DMS53 treated with DMSO at 0.1 percent for 48 hours (cell line): Measurements from ENCODE around the gene ADAMTS2.

Experiments
- DNase-seq: peaks from one replicate; lab custom pipeline; 2025; ENCODE audit not compliant: unreplicated experiment; lab: John Stamatoyannopoulos, UW

ADAMTS2 gene

GRCh38 chr5:179313849-179314521 is 31.3 kb downstream of the ADAMTS2 start:
- DNase-seq, result no peak

DNA sequence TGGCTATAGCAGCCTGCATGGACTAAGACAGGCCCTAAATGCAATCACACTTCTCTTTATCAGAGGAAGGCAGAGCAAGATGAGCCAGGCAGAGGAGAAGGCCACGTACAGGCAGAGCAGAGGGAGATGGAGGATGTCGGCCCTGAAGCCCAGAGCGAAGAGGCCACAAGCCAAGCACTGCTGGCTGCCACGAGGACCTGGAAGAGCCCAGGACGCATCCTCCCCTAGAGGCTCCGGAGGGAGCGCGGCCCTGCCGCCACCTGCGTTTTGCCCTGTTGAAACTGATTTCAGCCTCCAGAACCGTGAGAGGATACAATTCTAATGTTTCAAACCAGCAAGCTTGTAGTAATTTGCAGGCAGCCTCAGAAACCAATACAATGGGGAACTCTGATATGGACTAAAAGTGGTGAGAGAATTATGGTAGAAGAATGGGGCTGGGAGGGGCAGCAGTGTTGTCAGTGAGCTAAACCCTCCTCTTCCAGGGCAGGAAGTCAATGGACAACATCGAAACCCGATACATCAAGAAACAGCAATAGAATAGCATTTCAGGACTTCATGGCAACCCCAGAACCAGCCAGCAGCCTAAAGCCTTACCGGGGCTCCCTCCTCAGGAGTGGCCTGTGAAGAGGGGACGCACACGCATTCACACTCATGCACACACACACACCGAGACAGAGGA is 32.6 kb downstream of the ADAMTS2 start:
- DNase-seq, result no peak

- DNase-seq, result no peak
These were observed 33.7 kb downstream of the ADAMTS2 start for GRCh38 chr5:179311581-179311980.

DNA sequence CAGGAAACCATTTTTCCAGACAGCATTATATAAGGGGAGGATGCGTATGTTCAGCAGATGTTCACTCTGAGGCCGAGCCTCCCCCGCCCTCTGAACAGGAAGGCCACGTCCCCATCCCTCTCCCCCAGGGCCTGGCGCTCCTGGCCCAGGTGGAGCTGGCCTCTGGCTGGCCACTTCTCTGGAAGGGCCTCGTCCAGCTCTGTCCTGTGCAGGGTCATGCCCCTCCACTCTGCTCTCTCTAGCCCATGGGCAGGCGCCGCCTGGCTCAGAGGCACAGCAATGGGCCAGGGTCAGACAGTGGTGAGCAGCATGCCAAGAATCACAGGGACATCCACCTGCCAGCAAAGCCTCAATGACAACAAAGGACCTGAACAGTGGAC is 34.2 kb downstream of the ADAMTS2 start:
- DNase-seq, result no peak

GRCh38 chr5:179310439-179311090 is 34.7 kb downstream of the ADAMTS2 start:
- DNase-seq, result no peak

DNA sequence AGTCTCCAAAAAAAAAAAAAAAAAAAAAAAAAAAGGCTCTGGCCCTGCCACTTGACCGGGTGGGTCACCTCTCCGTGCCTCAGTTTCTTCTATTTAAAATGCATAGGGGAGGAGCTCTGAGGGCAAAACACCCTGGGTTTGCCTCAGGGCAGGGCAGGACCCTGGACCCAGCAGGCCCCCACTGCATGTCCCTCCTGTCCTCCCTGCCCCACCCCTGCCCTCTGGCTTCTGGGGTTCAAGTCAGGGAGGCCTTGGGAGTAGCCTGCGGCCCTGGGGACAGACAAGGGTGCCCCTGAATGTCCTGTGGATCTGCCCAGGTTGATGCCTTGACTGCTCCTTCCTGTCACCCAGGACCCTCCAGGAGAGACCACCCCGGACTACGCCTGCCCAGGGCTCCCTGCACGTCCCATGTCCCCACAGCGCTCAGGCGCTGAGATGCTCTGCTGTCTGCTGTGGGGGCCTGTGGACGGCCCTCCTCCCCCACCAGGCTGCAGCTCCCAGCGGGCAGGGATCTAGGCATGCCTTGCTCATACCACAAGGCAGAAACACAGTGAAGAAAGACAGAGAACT is 35.4 kb downstream of the ADAMTS2 start:
- no peak for DNase-seq

GRCh38 chr5:179309383-179309670 is 35.9 kb downstream of the ADAMTS2 start:
- no peak for DNase-seq

GRCh38 chr5:179308563-179309382 is 36.5 kb downstream of the ADAMTS2 start:
- no peak for DNase-seq

GRCh38 chr5:179307931-179308471 is 37.3 kb downstream of the ADAMTS2 start:
- no peak for DNase-seq

DNA sequence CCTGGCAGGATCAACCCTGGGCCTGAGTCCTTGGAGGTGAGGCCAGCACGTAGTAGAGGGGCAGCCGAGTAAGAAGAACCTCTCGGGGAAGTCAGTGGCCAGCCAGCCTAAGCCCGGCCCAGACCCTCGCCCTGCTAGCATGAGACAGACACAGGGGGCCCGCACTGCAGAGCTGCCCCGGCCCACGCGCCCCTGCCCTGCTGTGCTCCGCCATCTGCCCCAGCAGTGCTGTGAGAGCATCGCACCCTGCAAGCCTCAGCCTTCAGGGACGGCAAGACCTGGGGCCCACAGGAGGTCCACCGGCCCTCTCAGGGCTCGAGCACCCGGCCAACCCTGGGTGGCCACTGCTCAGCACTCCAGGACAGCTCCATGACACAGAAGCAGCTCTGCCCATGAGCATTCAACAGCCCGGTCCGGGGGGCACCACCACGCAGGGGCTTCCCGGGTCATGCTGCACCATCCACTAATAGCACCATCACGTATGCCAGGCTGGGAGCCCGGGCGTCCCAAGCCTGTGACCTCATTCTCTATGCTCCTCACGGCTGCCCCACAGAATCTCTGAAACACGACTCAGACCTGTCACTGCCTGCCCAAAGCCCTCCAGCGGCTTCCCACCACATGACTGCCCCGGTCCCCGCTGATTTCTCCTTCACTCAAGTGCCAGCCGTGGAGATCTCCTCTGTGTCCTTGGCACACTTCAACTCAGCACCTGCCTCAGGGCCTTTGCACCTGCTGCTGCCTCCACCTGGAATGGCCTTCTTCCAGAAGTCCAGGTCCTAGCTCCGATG is 38.1 kb downstream of the ADAMTS2 start:
- no peak for DNase-seq

DNA sequence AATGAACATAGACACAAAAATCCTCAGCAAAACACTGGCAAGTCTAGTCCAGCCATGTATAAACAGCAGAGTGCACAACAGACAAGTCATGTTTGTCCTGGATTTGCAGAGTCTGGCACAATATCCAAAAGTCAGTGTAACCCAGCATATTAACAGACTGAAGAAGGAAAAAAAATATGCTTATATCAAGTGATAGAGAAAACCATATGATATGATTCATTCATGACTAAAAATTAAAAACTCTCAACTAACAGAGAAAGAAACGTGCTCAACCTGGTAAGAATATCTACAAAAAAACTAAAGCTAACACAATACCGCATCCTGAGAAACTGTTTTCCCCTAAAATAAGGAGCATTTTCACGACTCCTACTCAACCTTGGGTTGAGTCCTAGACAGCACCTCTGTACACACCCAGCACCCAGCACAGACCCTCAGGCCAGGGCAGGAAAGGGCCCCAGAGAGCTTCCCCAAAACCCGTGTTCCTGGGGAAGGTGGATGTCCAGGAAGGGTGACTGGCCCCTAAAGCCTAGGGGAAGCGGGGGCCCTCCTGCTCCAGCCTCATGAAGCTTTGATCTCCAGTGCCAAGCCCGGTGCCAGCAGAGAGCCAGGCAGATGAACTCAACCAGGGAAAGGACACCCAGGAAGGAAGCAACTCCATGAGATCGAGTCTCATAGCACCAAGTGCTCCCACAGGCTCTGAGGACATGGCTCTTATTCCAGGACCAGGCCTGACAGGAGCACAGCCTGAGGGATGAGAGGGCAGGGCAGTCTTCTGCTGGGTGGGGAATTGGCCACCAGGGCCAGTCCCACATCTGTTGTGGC is 38.9 kb downstream of the ADAMTS2 start:
- no peak for DNase-seq

- no peak for DNase-seq
These were observed 40.4 kb downstream of the ADAMTS2 start for GRCh38 chr5:179304871-179305270.

GRCh38 chr5:179304466-179304865 is 40.8 kb downstream of the ADAMTS2 start:
- DNase-seq, result no peak

DNA sequence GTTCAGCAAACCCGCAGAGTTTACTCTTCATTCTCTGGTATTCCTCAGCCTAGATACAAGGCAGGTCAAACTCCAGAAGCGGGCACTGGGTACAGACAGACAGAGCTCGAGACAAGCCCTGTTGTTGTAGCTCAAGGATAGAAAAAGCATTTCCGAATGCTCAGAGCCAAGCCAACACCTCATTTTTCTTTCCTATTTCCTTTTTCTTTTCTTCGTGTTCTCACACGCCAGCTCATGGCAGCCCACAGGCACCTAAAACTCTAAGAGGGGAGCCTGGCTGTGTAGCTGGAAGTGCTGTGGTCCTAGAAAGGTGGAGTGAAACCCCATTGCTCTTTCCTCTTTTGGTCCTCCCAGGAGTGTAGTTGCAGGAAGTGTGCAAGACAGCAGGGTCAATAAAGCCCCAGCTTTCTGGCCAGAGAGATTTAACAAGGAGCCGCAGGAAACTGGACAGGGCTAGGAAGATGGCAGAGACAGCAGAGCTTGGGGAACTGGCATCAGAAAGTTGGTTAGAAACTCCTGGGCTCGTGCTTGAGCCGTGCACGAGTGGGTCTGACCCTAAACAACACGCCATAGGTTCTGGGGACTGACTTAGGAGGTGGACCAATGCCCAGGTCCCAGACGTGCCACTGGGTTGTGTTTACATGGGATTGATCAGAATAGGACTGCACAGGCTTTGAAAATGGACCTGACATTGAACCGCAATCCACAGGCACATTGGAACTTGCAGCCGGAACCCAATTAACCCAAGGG is 41.6 kb downstream of the ADAMTS2 start:
- DNase-seq, result no peak

- no peak for DNase-seq
These were observed 42.6 kb downstream of the ADAMTS2 start for GRCh38 chr5:179302499-179303185.

DNA sequence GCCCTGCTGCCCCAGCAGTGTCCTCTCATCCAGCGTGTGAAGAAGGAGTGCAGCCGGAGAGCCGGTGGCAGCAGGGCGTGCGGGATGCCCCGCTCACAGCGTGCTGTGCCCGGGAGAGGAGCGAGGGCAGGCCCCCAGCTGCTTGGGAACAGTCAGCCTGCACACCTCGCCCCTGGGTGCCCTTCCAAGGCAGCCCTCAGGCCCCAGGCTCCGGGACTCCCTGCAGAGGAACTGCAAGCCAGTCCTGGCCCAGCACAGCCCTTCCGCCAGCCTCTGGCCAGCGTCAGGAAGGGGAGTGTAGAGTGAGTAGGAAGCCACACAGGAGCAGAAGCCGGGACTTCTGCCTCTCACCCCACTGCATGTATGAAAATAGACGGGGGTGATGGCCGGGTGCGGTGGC is 43.5 kb downstream of the ADAMTS2 start:
- DNase-seq, result no peak

DNA sequence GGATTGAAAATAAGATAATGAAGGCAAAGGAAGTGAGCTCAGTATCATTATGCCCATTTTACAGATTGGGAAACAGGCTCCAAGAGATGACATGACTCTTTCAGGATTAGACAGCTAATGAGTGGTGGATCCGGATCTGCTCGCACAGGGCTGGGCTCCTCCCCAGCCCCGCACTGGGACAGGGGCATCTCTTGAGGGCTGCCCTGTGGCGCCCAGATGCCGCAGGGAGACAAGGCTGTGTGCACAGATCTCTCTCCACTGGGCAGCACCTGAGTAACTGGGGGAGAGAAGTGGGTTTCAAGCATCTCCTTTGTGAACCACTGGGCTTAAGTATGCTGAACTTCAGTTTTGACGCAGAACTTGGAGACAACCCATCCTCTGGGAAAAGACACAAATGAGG is 43.9 kb downstream of the ADAMTS2 start:
- no peak for DNase-seq

DNA sequence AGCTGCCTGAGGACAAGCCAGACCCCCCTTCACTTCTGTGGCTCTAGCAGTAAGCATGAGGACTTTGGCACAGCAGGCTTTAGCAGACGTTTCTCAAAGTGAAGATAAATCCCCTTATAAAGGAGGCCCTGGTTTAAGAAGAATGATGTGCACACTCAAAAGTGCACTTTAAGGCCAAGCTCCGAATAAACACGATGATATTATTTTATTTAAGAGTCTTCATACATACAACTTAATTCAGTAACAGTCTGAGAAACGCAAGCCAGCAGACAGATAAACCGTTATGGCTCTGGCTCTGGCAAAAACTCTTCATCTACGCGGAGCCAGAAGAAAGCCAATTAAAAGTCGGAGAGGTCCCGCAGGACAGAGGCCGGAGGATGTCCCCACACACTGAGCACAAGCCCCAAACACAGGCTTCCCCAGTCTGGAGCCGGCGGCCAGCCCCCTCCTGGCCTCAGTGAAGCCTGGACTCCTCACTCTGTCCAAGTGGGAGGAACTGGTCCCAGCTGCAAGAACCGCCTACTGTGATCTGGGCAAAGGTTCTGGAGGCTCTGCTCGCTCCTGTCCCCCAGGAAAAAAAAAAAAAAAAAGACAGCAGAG is 44.6 kb downstream of the ADAMTS2 start:
- no peak for DNase-seq
